ENCODE data around the gene VAPB. TPM values are rescaled to one million over a fixed set of nuclear protein-coding genes. Genes with fewer than 3 reads are reported as not detected.

VAPB gene
- total RNA-seq, 2 donors from 2014 or later = 20.2 to 21.8 TPM

GRCh38 chr20:58469616-58470015 lies 80.6 kb downstream of the VAPB start:
- Histone ChIP-seq H3K4me1 (peaks cover 0 to 6% of the 10 kb centered on the region in 2 donors), H3K4me3 (no peak overlapping the region), H3K27me3 (no peaks in the 10 kb centered on the region), H3K36me3 (no peaks in the 10 kb centered on the region), H3K9me3 (no peaks in the 10 kb centered on the region), H3K27ac (no peak overlapping the region)
- TF ChIP-seq CTCF (IDR thresholded peaks at IDR 0.05) = no peak
- no peak for DNase-seq (ENCODE audit: low spot score)

- Histone ChIP-seq H3K27ac (no peak overlapping the region), H3K4me1 (peaks cover 0 to 6% of the 10 kb centered on the region in 2 donors), H3K9me3 (no peaks in the 10 kb centered on the region), H3K4me3 (no peak overlapping the region), H3K36me3 (no peaks in the 10 kb centered on the region), H3K27me3 (no peaks in the 10 kb centered on the region)
- no peak for TF ChIP-seq CTCF (IDR thresholded peaks at IDR 0.05)
- no peak for DNase-seq (ENCODE audit: low spot score)
These were observed 81.5 kb downstream of the VAPB start for GRCh38 chr20:58470336-58471192.

- Histone ChIP-seq H3K27me3 (no peaks in the 10 kb centered on the region), H3K27ac (no peak overlapping the region), H3K9me3 (no peaks in the 10 kb centered on the region), H3K4me3 (no peak overlapping the region), H3K4me1 (peaks cover 0 to 6% of the 10 kb centered on the region in 2 donors), H3K36me3 (no peaks in the 10 kb centered on the region)
- TF ChIP-seq CTCF (IDR thresholded peaks at IDR 0.05) = no peak
- no peak for DNase-seq (ENCODE audit: low spot score)
These were observed 82.5 kb downstream of the VAPB start for GRCh38 chr20:58471193-58472164.

- Histone ChIP-seq H3K27me3 (no peaks in the 10 kb centered on the region), H3K27ac (no peak overlapping the region), H3K4me1 (peaks cover 0 to 6% of the 10 kb centered on the region in 2 donors), H3K4me3 (no peak overlapping the region), H3K36me3 (no peaks in the 10 kb centered on the region), H3K9me3 (peaks cover 0 to 2% of the 10 kb centered on the region in 2 donors)
- TF ChIP-seq CTCF (IDR thresholded peaks at IDR 0.05) = no peak
- peak; percentile 16 for DNase-seq (ENCODE audit: low spot score)
These were observed 83.4 kb downstream of the VAPB start for GRCh38 chr20:58472273-58473018.

All from right atrium auricular region (tissue), 2 donors.